Measurements from ENCODE around the gene VPS13D. TPM values are rescaled to one million over a fixed set of nuclear protein-coding genes. Genes with fewer than 3 reads are reported as not detected.
A peak's percentile ranks its signal among the peaks of the same experiment; 100 is the strongest.

Gene VPS13D, protein sequence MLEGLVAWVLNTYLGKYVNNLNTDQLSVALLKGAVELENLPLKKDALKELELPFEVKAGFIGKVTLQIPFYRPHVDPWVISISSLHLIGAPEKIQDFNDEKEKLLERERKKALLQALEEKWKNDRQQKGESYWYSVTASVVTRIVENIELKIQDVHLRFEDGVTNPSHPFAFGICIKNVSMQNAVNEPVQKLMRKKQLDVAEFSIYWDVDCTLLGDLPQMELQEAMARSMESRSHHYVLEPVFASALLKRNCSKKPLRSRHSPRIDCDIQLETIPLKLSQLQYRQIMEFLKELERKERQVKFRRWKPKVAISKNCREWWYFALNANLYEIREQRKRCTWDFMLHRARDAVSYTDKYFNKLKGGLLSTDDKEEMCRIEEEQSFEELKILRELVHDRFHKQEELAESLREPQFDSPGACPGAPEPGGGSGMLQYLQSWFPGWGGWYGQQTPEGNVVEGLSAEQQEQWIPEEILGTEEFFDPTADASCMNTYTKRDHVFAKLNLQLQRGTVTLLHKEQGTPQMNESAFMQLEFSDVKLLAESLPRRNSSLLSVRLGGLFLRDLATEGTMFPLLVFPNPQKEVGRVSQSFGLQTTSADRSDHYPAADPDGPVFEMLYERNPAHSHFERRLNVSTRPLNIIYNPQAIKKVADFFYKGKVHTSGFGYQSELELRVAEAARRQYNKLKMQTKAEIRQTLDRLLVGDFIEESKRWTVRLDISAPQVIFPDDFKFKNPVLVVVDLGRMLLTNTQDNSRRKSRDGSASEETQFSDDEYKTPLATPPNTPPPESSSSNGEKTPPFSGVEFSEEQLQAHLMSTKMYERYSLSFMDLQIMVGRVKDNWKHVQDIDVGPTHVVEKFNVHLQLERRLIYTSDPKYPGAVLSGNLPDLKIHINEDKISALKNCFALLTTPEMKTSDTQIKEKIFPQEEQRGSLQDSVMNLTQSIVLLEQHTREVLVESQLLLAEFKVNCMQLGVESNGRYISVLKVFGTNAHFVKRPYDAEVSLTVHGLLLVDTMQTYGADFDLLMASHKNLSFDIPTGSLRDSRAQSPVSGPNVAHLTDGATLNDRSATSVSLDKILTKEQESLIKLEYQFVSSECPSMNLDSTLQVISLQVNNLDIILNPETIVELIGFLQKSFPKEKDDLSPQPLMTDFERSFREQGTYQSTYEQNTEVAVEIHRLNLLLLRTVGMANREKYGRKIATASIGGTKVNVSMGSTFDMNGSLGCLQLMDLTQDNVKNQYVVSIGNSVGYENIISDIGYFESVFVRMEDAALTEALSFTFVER (N-terminal part only)
- 36.5 and 39.3 TPM in 2 replicates for total RNA-seq (2022)
- Bru-seq, nascent RNA: percentile 78 among the genes with signal in this experiment
- BruChase-seq, experiment 1, labeled RNA remaining after a 6-hour chase: percentile 80 among the genes with signal in this experiment
- BruChase-seq, experiment 2, labeled RNA remaining after a 2-hour chase: percentile 76 among the genes with signal in this experiment
- long read RNA-seq, partial matches to known transcripts: 2 of 6 reads
- long read RNA-seq, other reads (novel, unspliced or antisense): 4 of 6 reads

DNA sequence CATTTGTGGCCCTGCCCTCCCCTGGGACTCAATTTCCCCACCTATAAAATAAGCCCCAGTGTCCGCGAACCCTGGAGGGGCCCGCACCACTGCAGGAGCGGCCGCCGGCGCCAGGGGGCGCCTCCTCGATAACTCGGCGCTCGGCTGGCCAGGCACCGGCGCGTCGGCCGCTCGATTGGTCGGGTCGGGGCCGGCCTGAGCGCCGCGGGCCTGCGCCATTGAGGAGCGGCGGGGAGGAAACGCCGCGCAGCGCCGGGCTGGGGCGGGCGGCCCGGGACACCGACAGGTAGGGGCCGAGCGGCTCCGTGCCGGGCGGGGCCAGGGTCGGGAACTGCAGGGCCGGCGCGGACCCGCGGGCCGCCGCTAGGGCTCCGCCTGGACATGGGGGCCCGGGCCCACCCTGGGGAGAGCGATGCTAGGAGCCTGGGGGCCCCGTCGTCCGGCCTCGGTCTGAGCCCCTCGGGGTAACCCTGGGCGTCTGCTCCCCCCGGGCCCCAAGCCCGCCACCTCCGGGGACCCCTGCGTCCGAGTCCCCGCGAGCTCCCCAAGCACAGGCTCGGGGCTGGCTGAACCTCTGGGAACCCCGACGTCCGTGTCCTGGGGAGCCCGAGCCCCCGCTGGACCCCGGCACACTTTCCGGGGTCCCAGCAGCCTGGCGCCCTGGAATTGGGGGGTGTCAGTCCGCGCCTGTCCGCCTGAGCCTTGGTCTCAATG, at the start of gene VPS13D:
TSS of gene VPS13D (plus strand) at position 196 of the 714 bp plus-strand sequence. CDS start 4,237 bp downstream, outside the sequence.
- peak; percentile 78 for DNase-seq (ENCODE audit: unreplicated experiment)
- Mint-ChIP-seq H3K27me3 (ENCODE audit: insufficient read depth, unreplicated experiment) (no peaks in the 10 kb centered on the region), H3K4me3 (ENCODE audit: unreplicated experiment) (peak within 1 kb of the TSS; percentile 85), H3K4me1 (ENCODE audit: insufficient read depth, unreplicated experiment) (no peaks in the 10 kb centered on the region), H3K9me3 (ENCODE audit: unreplicated experiment) (no peaks in the 10 kb centered on the region), H3K27ac (ENCODE audit: low read depth, unreplicated experiment) (peak within 1 kb of the TSS; percentile 88), H3K36me3 (ENCODE audit: insufficient read depth, unreplicated experiment) (peaks cover 3% of the 10 kb centered on the region)
- POLR2A ChIA-PET: interaction anchor here (0.7 to 1.9 kb wide), 4 partner anchors 322 to 1978 kb away, joined by 3 to 12 read pairs (median 4); partner anchors contain the start of genes CLCN6 and DHRS3
- intact Hi-C loops (cut with micrococcal nuclease): loop anchor here (1.0 kb wide), 1 partner anchor 46 kb away; no protein-coding TSS in a partner anchor
- BruUV-seq (replicated peaks): no TSS peak
- TF ChIP-seq, protein P1, sequence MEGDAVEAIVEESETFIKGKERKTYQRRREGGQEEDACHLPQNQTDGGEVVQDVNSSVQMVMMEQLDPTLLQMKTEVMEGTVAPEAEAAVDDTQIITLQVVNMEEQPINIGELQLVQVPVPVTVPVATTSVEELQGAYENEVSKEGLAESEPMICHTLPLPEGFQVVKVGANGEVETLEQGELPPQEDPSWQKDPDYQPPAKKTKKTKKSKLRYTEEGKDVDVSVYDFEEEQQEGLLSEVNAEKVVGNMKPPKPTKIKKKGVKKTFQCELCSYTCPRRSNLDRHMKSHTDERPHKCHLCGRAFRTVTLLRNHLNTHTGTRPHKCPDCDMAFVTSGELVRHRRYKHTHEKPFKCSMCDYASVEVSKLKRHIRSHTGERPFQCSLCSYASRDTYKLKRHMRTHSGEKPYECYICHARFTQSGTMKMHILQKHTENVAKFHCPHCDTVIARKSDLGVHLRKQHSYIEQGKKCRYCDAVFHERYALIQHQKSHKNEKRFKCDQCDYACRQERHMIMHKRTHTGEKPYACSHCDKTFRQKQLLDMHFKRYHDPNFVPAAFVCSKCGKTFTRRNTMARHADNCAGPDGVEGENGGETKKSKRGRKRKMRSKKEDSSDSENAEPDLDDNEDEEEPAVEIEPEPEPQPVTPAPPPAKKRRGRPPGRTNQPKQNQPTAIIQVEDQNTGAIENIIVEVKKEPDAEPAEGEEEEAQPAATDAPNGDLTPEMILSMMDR (IDR thresholded peaks at IDR 0.05; ENCODE audit: unreplicated experiment): peak; percentile 96
- CTCF ChIA-PET: interaction anchor here (0.6 to 2.0 kb wide), 10 partner anchors 14 to 188 kb away, joined by 3 to 8 read pairs (median 4); no protein-coding TSS in a partner anchor

DNA sequence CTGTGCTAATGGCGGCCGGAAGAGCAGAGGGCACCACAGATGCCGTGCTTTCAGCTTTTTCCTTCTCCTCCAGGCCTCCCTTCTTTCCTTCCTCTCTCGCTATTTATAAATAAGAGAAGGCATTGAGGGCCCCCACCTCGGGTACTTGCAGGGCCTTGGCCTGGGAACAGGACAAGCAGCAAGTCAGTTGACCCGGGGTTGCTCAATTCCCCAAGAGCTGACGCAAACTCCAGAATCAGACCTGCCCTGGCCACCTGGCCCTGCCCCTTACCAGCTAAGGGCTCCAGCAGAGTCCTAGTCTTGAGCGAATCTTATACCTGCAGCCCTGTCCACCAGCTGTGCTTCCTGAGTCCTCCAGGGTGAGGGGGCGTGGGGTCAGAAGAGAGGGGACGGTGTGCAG, 49.5 kb upstream of the VPS13D start:
- ChIA-PET CTCF (interaction anchor here (0.6 kb wide), 1 partner anchor 1146 kb away, joined by 3 read pairs; no protein-coding TSS in a partner anchor), POLR2A (no interaction called here)
- BruUV-seq (replicated peaks): no TSS peak
- TF ChIP-seq, protein P1 (IDR thresholded peaks at IDR 0.05; ENCODE audit: unreplicated experiment): no peak
- no peaks in the 10 kb centered on the region for H3K36me3 Mint-ChIP-seq (ENCODE audit: insufficient read depth, unreplicated experiment)
- peak overlapping the region; percentile 23 for H3K27ac Mint-ChIP-seq (ENCODE audit: low read depth, unreplicated experiment)
- H3K27me3 Mint-ChIP-seq (ENCODE audit: insufficient read depth, unreplicated experiment): peaks cover 27% of the 10 kb centered on the region
- H3K4me3 Mint-ChIP-seq (ENCODE audit: unreplicated experiment): no peak overlapping the region
- no peaks in the 10 kb centered on the region for H3K9me3 Mint-ChIP-seq (ENCODE audit: unreplicated experiment)
- peaks cover 6% of the 10 kb centered on the region for H3K4me1 Mint-ChIP-seq (ENCODE audit: insufficient read depth, unreplicated experiment)
- intact Hi-C loops (cut with micrococcal nuclease): no loop called here
- DNase-seq (ENCODE audit: unreplicated experiment): peak; percentile 27

DNA sequence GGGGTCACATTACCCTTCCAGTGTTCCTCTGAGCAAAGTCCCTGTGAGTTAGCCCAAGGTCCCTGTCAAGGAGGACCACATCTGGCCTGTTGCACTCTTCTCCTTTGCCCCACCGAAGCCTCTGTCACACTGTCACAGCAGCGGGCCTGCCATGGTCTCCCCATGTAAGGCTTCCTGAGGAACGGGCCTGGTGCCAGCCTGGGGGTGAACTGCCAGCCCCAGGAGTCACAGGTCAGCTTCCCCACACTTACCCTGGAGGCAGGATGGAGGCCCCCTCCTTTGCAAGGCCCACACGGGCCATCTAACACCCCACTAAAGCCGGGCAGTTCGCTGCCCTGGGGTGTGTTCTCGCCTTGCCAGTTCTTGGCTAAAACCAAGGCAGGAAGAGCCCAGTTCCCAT, 48.9 kb upstream of the VPS13D start:
- no peaks in the 10 kb centered on the region for H3K36me3 Mint-ChIP-seq (ENCODE audit: insufficient read depth, unreplicated experiment)
- H3K27ac Mint-ChIP-seq (ENCODE audit: low read depth, unreplicated experiment): no peak overlapping the region
- ChIA-PET POLR2A (no interaction called here), CTCF (interaction anchor here (1.4 kb wide), 1 partner anchor 56 kb away, joined by 5 read pairs; no protein-coding TSS in a partner anchor)
- TF ChIP-seq, protein P1 (IDR thresholded peaks at IDR 0.05; ENCODE audit: unreplicated experiment): no peak
- no peak for DNase-seq (ENCODE audit: unreplicated experiment)
- no peaks in the 10 kb centered on the region for H3K9me3 Mint-ChIP-seq (ENCODE audit: unreplicated experiment)
- H3K4me3 Mint-ChIP-seq (ENCODE audit: unreplicated experiment): no peak overlapping the region
- peaks cover 6% of the 10 kb centered on the region for H3K4me1 Mint-ChIP-seq (ENCODE audit: insufficient read depth, unreplicated experiment)
- peaks cover 27% of the 10 kb centered on the region for H3K27me3 Mint-ChIP-seq (ENCODE audit: insufficient read depth, unreplicated experiment)
- intact Hi-C loops (cut with micrococcal nuclease): no loop called here
- BruUV-seq (replicated peaks): no TSS peak

Measured in MCF 10A (cell line).